ENCODE data around the gene HCCS. TPM values are rescaled to one million over a fixed set of nuclear protein-coding genes. Genes with fewer than 3 reads are reported as not detected.

HCCS gene
- total and polyA plus RNA-seq, 2 of the 13 experiments (the other 11 are each of a cell fraction or from before 2014, with no cell fraction given) = 15.4 to 16.7 TPM

- TF ChIP-seq ZBTB4 (CRISPR knock-in tag; IDR thresholded peaks at IDR 0.05; ENCODE audit: borderline replicate concordance) (no peak), MEF2D (CRISPR knock-in tag; IDR thresholded peaks at IDR 0.05) (no peak), CEBPZ (IDR thresholded peaks at IDR 0.05; ENCODE audit: low read length) (no peak), RNF219 (CRISPR knock-in tag; IDR thresholded peaks at IDR 0.05) (no peak), NAIF1 (CRISPR knock-in tag; IDR thresholded peaks at IDR 0.05; ENCODE audit: borderline replicate concordance) (no peak), ELK4 (CRISPR knock-in tag; IDR thresholded peaks at IDR 0.05; ENCODE audit: borderline replicate concordance) (no peak)
Observed at GRCh38 chrX:11064851-11065600, 46.1 kb upstream of the HCCS start (continued).

Measured in HepG2 (cell line).